H9 (cell line): ENCODE results near the gene ENDOV. TPM values are rescaled to one million over a fixed set of nuclear protein-coding genes. Genes with fewer than 3 reads are reported as not detected.
A peak's percentile ranks its signal among the peaks of the same experiment; 100 is the strongest.

ENCODE experiments used
- DNase-seq: peaks from one replicate; pipeline ENCODE4 v3.0.0-alpha.2; 2017
- H2AFZ ChIP-seq: one replicate; pipeline ENCODE4 v1.6.1; 2013; ENCODE audit warnings: mild to moderate bottlenecking, low read length, control low read depth, moderate library complexity
- H2AK5ac ChIP-seq: 2 replicates; pipeline ENCODE4 v1.6.1; 2013; ENCODE audit warnings: low read length, control low read depth, mixed read lengths; ENCODE audit not compliant: insufficient read length
- H2BK120ac ChIP-seq: one replicate; pipeline ENCODE4 v1.6.1; 2013; ENCODE audit warnings: low read depth, mild to moderate bottlenecking, low read length, control low read depth, inconsistent platforms; ENCODE audit not compliant: poor library complexity, severe bottlenecking
- H2BK12ac ChIP-seq: 2 replicates; pipeline ENCODE4 v1.6.1; 2013; ENCODE audit warnings: low read length, control low read depth, mixed read lengths, low read depth; ENCODE audit not compliant: insufficient read length
- H2BK15ac ChIP-seq: 2 replicates; pipeline ENCODE4 v1.6.1; 2013; ENCODE audit warnings: low read depth, low read length, control low read depth
- H2BK20ac ChIP-seq: one replicate; pipeline ENCODE4 v1.6.1; 2013; ENCODE audit warnings: low read depth, mild to moderate bottlenecking, low read length, control low read depth, inconsistent platforms; ENCODE audit not compliant: poor library complexity, severe bottlenecking
- H2BK5ac ChIP-seq: 2 replicates; pipeline ENCODE4 v1.6.1; 2013; ENCODE audit warnings: low read length, control low read depth, mixed read lengths; ENCODE audit not compliant: insufficient read length
- H3K14ac ChIP-seq: 2 replicates; pipeline ENCODE4 v1.6.1; 2013; ENCODE audit warnings: low read length, control low read depth; ENCODE audit not compliant: insufficient read depth
- H3K18ac ChIP-seq: 2 replicates; pipeline ENCODE4 v1.6.1; 2013; ENCODE audit warnings: low read depth, mild to moderate bottlenecking, mixed read lengths, low read length, control low read depth; ENCODE audit not compliant: insufficient read length
- H3K23ac ChIP-seq: 2 replicates; pipeline ENCODE4 v1.6.1; 2013; ENCODE audit warnings: low read length, control low read depth, mixed read lengths, low read depth; ENCODE audit not compliant: insufficient read length
- H3K23me2 ChIP-seq: 2 replicates; pipeline ENCODE4 v1.6.1; 2013; ENCODE audit warnings: low read depth, mild to moderate bottlenecking, mixed read lengths, low read length, control low read depth; ENCODE audit not compliant: insufficient read length, poor library complexity, severe bottlenecking
- H3K27ac ChIP-seq: 2 replicates; pipeline ENCODE4 v1.5.1; 2013; ENCODE audit warnings: low read length, control low read depth, mixed read lengths, low read depth; ENCODE audit not compliant: insufficient read length
- H3K27me3 ChIP-seq: 2 replicates; pipeline ENCODE4 v1.6.1; 2013; ENCODE audit warnings: low read length, control low read depth, inconsistent platforms; ENCODE audit not compliant: insufficient read depth
- H3K4ac ChIP-seq: 2 replicates; pipeline ENCODE4 v1.6.1; 2013; ENCODE audit warnings: low read depth, mild to moderate bottlenecking, control low read depth, inconsistent platforms, low read length, moderate library complexity
- H3K4me1 ChIP-seq: 2 replicates; pipeline ENCODE4 v1.6.1; 2013; ENCODE audit warnings: low read length, control low read depth, inconsistent platforms; ENCODE audit not compliant: insufficient read depth
- H3K4me2 ChIP-seq: 2 replicates; pipeline ENCODE4 v1.6.1; 2013; ENCODE audit warnings: low read length, control low read depth, mixed read lengths; ENCODE audit not compliant: insufficient read length, insufficient read depth
- H3K56ac ChIP-seq: 2 replicates; pipeline ENCODE4 v1.6.1; 2013; ENCODE audit warnings: low read depth, mild to moderate bottlenecking, mixed read lengths, low read length, control low read depth; ENCODE audit not compliant: insufficient read length
- H3K79me1 ChIP-seq: 2 replicates; pipeline ENCODE4 v1.6.1; 2013; ENCODE audit warnings: low read depth, mild to moderate bottlenecking, moderate library complexity, low read length, control low read depth, inconsistent platforms; ENCODE audit not compliant: insufficient read depth, poor library complexity, severe bottlenecking
- H3K79me2 ChIP-seq: 2 replicates; pipeline ENCODE4 v1.6.1; 2013; ENCODE audit warnings: low read length, control low read depth, inconsistent platforms; ENCODE audit not compliant: insufficient read depth
- H3K9ac ChIP-seq: 2 replicates; pipeline ENCODE4 v1.6.1; 2013; ENCODE audit warnings: low read length, control low read depth, mixed read lengths; ENCODE audit not compliant: insufficient read length; ENCODE audit errors: extremely low read depth
- H3K9me3 ChIP-seq: one replicate; pipeline ENCODE4 v1.6.1; 2013; ENCODE audit warnings: low read depth, low read length, inconsistent platforms; ENCODE audit not compliant: control insufficient read depth
- H3T11ph ChIP-seq: one replicate; pipeline ENCODE4 v1.6.1; 2013; ENCODE audit warnings: mild to moderate bottlenecking, low read length, control low read depth, inconsistent platforms
- H4K20me1 ChIP-seq: one replicate; pipeline ENCODE4 v1.6.1; 2013; ENCODE audit not compliant: control insufficient read depth, insufficient read length, insufficient read depth
- H4K5ac ChIP-seq: 2 replicates; pipeline ENCODE4 v1.6.1; 2013; ENCODE audit warnings: low read depth, mild to moderate bottlenecking, mixed read lengths, low read length, control low read depth; ENCODE audit not compliant: insufficient read length
- H4K8ac ChIP-seq: replicated peaks from 2 replicates; pipeline ENCODE4 v1.6.1; 2013; ENCODE audit warnings: low read length, control low read depth, mixed read lengths, low read depth; ENCODE audit not compliant: insufficient read length
- H4K91ac ChIP-seq: 2 replicates; pipeline ENCODE4 v1.6.1; 2013; ENCODE audit warnings: low read depth, mild to moderate bottlenecking, moderate library complexity, mixed read lengths, low read length, control low read depth; ENCODE audit not compliant: insufficient read length
- H3K27ac Mint-ChIP-seq, 3 experiments: 2 replicates in 2 of 3; 3 replicates in 1 of 3; pipeline ENCODE4 v1.8.0; 2020 to 2021; ENCODE audit warnings: mixed read lengths in 3 of 3, mild to moderate bottlenecking in 1 of 3, moderate library complexity in 1 of 3
- H3K27me3 Mint-ChIP-seq: 2 replicates; pipeline ENCODE4 v1.8.0; 2021; ENCODE audit warnings: low read depth, mild to moderate bottlenecking, moderate library complexity, mixed read lengths
- H3K36me3 Mint-ChIP-seq, 3 experiments: 2 replicates in 2 of 3; 3 replicates in 1 of 3; pipeline ENCODE4 v1.8.0; 2020 to 2021; ENCODE audit warnings: low read depth in 3 of 3, mixed read lengths in 3 of 3; ENCODE audit not compliant: insufficient read depth in 1 of 3
- H3K4me1 Mint-ChIP-seq, 2 experiments: 2 replicates each; pipeline ENCODE4 v1.8.0; 2020; ENCODE audit warnings: mixed read lengths in 2 of 2
- H3K4me3 Mint-ChIP-seq, 2 experiments: 2 replicates in 1 of 2; 3 replicates in 1 of 2; pipeline ENCODE4 v1.8.0; 2020 to 2021; ENCODE audit warnings: mild to moderate bottlenecking in 2 of 2, mixed read lengths in 2 of 2, moderate library complexity in 1 of 2
- H3K9me3 Mint-ChIP-seq, 2 experiments: 2 replicates in 1 of 2; 3 replicates in 1 of 2; pipeline ENCODE4 v1.8.0; 2020; ENCODE audit warnings: mild to moderate bottlenecking in 2 of 2, mixed read lengths in 2 of 2, moderate library complexity in 1 of 2
- WGBS: extraction: QIAGEN DNeasy Blood & Tissue Kit; methylation state at CpG from one replicate; pipeline ENCODE4 v1.1.7; 2013; ENCODE audit warnings: missing lambda C conversion rate, low lambda C conversion rate, mixed read lengths; ENCODE audit not compliant: insufficient read length; ENCODE audit errors: extremely low coverage; 5-methylcytosine and 5-hydroxymethylcytosine counted together
- total RNA-seq: library from RNA; stranded (reverse); gene quantifications from 2 replicates; pipeline ENCODE4 v1.2.1, GENCODE V29; 2021
- TF ChIP-seq, protein P1 (sequence below): fragments of 200-600 bp; sonication (generic); conservative IDR thresholded peaks from 3 replicates; pipeline ENCODE4 v1.8.0; 2021; ENCODE audit warnings: antibody characterized with exemption, mild to moderate bottlenecking

ENDOV gene
- total RNA-seq, 1 experiment from 2014 or later: 17.1 TPM

- no peak overlapping the region for H2BK12ac ChIP-seq
- H2AK5ac ChIP-seq: no peak overlapping the region
- H3K79me2 ChIP-seq: no peaks in the 10 kb centered on the region
- no peak overlapping the region for H4K8ac ChIP-seq
- DNase-seq: no peak
- no peak overlapping the region for H3K18ac ChIP-seq
- no peaks in the 10 kb centered on the region for H3K9me3 ChIP-seq
- H4K20me1 ChIP-seq: no peaks in the 10 kb centered on the region
- peaks cover 32% of the 10 kb centered on the region for H3K27me3 Mint-ChIP-seq
- H3K4me1 Mint-ChIP-seq: peaks cover 7 to 19% of the 10 kb centered on the region in 2 experiments
- H3K36me3 Mint-ChIP-seq: no peaks in the 10 kb centered on the region
- H2BK120ac ChIP-seq: no peak overlapping the region
- no peak overlapping the region for H4K5ac ChIP-seq
- H3K4me2 ChIP-seq: no peak overlapping the region
- H3K27ac Mint-ChIP-seq: no peak overlapping the region
- H3K4me3 Mint-ChIP-seq: peak overlapping the region in 1 of 2 experiments; percentile 21; a peak in 1 of 5 replicates
- no peaks in the 10 kb centered on the region for H3K9me3 Mint-ChIP-seq
- no peaks in the 10 kb centered on the region for H3K23me2 ChIP-seq
- no peak overlapping the region for H2BK5ac ChIP-seq
- no peak overlapping the region for H2AFZ ChIP-seq
- TF ChIP-seq, protein P1, sequence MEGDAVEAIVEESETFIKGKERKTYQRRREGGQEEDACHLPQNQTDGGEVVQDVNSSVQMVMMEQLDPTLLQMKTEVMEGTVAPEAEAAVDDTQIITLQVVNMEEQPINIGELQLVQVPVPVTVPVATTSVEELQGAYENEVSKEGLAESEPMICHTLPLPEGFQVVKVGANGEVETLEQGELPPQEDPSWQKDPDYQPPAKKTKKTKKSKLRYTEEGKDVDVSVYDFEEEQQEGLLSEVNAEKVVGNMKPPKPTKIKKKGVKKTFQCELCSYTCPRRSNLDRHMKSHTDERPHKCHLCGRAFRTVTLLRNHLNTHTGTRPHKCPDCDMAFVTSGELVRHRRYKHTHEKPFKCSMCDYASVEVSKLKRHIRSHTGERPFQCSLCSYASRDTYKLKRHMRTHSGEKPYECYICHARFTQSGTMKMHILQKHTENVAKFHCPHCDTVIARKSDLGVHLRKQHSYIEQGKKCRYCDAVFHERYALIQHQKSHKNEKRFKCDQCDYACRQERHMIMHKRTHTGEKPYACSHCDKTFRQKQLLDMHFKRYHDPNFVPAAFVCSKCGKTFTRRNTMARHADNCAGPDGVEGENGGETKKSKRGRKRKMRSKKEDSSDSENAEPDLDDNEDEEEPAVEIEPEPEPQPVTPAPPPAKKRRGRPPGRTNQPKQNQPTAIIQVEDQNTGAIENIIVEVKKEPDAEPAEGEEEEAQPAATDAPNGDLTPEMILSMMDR: no peak
- no peak overlapping the region for H3T11ph ChIP-seq
- no CpG with 5 or more reads among the region's 4 CpGs for WGBS
- H2BK20ac ChIP-seq: no peak overlapping the region
- no peaks in the 10 kb centered on the region for H3K79me1 ChIP-seq
- H2BK15ac ChIP-seq: no peak overlapping the region
- no peak overlapping the region for H3K4ac ChIP-seq
- no peak overlapping the region for H3K27ac ChIP-seq
- no peak overlapping the region for H3K14ac ChIP-seq
- no peak overlapping the region for H3K9ac ChIP-seq
- H3K23ac ChIP-seq: no peak overlapping the region
- no peak overlapping the region for H4K91ac ChIP-seq
- no peaks in the 10 kb centered on the region for H3K4me1 ChIP-seq
- H3K27me3 ChIP-seq: no peaks in the 10 kb centered on the region
- no peak overlapping the region for H3K56ac ChIP-seq
Observed at GRCh38 chr17:80442764-80443163, 27.8 kb downstream of the ENDOV start.
